ENCODE measurements around the gene GREB1L. TPM values are rescaled to one million over a fixed set of nuclear protein-coding genes. Genes with fewer than 3 reads are reported as not detected.
A peak's percentile ranks its signal among the peaks of the same experiment; 100 is the strongest.

The GREB1L gene
- total and polyA plus RNA-seq, 2 donors (not counting 3 experiments of a cell fraction or from before 2014, with no cell fraction given) = 0.22 to 0.41 TPM

DNA sequence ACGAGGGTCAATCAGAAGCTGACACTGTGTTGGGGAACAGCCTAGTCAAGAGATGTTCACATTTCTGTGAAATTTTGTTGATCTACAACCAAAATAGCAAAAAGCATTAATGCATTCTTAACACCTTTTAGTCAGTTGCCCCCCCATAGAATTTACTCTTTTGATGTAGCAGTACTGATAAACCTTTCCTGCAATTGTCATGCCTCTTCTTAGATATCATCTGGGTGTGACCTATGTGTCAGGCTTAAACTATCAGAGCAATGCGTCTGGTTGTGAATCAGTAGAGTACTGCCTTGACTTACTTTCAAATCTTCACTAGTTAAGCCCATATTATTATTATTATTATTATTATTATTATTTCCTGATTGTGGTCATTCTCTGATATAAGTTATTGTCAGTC, 61.9 kb downstream of the GREB1L start:
- TF ChIP-seq, protein P1, sequence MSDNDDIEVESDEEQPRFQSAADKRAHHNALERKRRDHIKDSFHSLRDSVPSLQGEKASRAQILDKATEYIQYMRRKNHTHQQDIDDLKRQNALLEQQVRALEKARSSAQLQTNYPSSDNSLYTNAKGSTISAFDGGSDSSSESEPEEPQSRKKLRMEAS (IDR thresholded peaks at IDR 0.05; ENCODE audit: insufficient read depth, insufficient read length) = no peak
- peak; percentile 15 for TF ChIP-seq GATA2 (IDR thresholded peaks at IDR 0.05; ENCODE audit: insufficient read depth, insufficient read length, low read depth, low read length)
- H3K27ac ChIP-seq (ENCODE audit: insufficient read depth, low read depth, low read length) = no peak overlapping the region
- no peak overlapping the region for H3K4me2 ChIP-seq (ENCODE audit: insufficient read depth, low read length)
- no TSS peak for BruUV-seq (replicated peaks)
- H3K79me2 ChIP-seq (ENCODE audit: control insufficient read depth, insufficient read depth, low read length) = no peaks in the 10 kb centered on the region
- intact Hi-C loops (cut with micrococcal nuclease) (no loop called here), dilution Hi-C loops (cut with MboI; ENCODE audit: extremely low pct_ligation_motif_present, low sequenced_read_pairs) (no loop called here)
- no peak overlapping the region for H2AFZ ChIP-seq (ENCODE audit: low read depth, low read length)
- no peak for DNase-seq (ENCODE audit: low read depth, low spot score)
- no peak overlapping the region for H3K9ac ChIP-seq (replicated peaks; ENCODE audit: extremely low read depth, insufficient read depth, low read length)
- no peak overlapping the region for H3K4me3 ChIP-seq (replicated peaks in 1 of 3; ENCODE audit: insufficient read depth in 1 of 3, low read depth in 1 of 3, low read length in 3 of 3)
- peaks cover 6% of the 10 kb centered on the region for H3K4me1 ChIP-seq (ENCODE audit: control insufficient read depth, extremely low read depth, insufficient read depth, low read length)
- no peaks in the 10 kb centered on the region for H3K9me1 ChIP-seq (replicated peaks; ENCODE audit: control insufficient read depth, extremely low read depth, insufficient read depth, low read length)
- CTCF ChIA-PET = no interaction called here
- H3K9me3 ChIP-seq (replicated peaks; ENCODE audit: control insufficient read depth, insufficient read depth, low read length) = no peaks in the 10 kb centered on the region
- no peaks in the 10 kb centered on the region for H4K20me1 ChIP-seq (replicated peaks; ENCODE audit: control insufficient read depth, extremely low read depth, insufficient read depth, low read length)
- POLR2A ChIA-PET = no interaction called here
- no peaks in the 10 kb centered on the region for H3K36me3 ChIP-seq (ENCODE audit: control insufficient read depth in 2 of 2, extremely low read depth in 1 of 2, insufficient read depth in 2 of 2, low read length in 2 of 2)
- no peaks in the 10 kb centered on the region for H3K27me3 ChIP-seq (ENCODE audit: control insufficient read depth in 2 of 2, insufficient read depth in 2 of 2, low read length in 2 of 2)
- FAIRE-seq = no peak

DNA sequence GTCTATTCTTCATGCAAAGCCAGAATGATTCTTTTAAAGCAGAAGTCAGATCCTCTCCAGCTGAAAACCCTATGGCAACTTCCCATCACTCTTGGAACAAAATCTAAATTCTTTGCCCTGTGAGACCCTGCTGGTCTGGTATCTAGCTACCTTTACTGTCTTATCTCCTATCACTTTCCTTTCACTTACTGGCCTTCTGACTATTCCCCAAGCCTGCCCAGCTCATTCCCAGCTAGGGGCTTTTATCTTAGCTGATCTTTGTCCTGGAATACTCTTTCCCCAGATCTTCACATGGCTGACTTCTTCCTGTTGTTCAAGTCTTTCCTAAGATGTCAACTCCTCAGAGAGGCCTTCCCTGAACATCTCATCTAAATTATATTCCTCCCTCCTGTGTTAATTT, 63.6 kb downstream of the GREB1L start:
- Histone ChIP-seq H3K4me3 (replicated peaks in 1 of 3; ENCODE audit: insufficient read depth in 1 of 3, low read depth in 1 of 3, low read length in 3 of 3) (no peak overlapping the region), H2AFZ (ENCODE audit: low read depth, low read length) (no peak overlapping the region), H3K4me2 (ENCODE audit: insufficient read depth, low read length) (no peak overlapping the region), H3K79me2 (ENCODE audit: control insufficient read depth, insufficient read depth, low read length) (no peaks in the 10 kb centered on the region), H3K9me3 (replicated peaks; ENCODE audit: control insufficient read depth, insufficient read depth, low read length) (no peaks in the 10 kb centered on the region), H3K27ac (ENCODE audit: insufficient read depth, low read depth, low read length) (no peak overlapping the region), H3K27me3 (ENCODE audit: control insufficient read depth in 2 of 2, insufficient read depth in 2 of 2, low read length in 2 of 2) (peaks cover 0 to 4% of the 10 kb centered on the region in 2 experiments), H3K9me1 (replicated peaks; ENCODE audit: control insufficient read depth, extremely low read depth, insufficient read depth, low read length) (no peaks in the 10 kb centered on the region), H3K4me1 (ENCODE audit: control insufficient read depth, extremely low read depth, insufficient read depth, low read length) (peaks cover 4% of the 10 kb centered on the region), H3K9ac (replicated peaks; ENCODE audit: extremely low read depth, insufficient read depth, low read length) (no peak overlapping the region), H4K20me1 (replicated peaks; ENCODE audit: control insufficient read depth, extremely low read depth, insufficient read depth, low read length) (no peaks in the 10 kb centered on the region), H3K36me3 (ENCODE audit: control insufficient read depth in 2 of 2, extremely low read depth in 1 of 2, insufficient read depth in 2 of 2, low read length in 2 of 2) (no peaks in the 10 kb centered on the region)
- ChIA-PET POLR2A (no interaction called here), CTCF (no interaction called here)
- FAIRE-seq (no peak), DNase-seq (ENCODE audit: low read depth, low spot score) (no peak)
- TF ChIP-seq POLR2A (IDR thresholded peaks at IDR 0.05; ENCODE audit: low read depth, low read length) = no peak
- TF ChIP-seq, protein P2, sequence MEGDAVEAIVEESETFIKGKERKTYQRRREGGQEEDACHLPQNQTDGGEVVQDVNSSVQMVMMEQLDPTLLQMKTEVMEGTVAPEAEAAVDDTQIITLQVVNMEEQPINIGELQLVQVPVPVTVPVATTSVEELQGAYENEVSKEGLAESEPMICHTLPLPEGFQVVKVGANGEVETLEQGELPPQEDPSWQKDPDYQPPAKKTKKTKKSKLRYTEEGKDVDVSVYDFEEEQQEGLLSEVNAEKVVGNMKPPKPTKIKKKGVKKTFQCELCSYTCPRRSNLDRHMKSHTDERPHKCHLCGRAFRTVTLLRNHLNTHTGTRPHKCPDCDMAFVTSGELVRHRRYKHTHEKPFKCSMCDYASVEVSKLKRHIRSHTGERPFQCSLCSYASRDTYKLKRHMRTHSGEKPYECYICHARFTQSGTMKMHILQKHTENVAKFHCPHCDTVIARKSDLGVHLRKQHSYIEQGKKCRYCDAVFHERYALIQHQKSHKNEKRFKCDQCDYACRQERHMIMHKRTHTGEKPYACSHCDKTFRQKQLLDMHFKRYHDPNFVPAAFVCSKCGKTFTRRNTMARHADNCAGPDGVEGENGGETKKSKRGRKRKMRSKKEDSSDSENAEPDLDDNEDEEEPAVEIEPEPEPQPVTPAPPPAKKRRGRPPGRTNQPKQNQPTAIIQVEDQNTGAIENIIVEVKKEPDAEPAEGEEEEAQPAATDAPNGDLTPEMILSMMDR (IDR thresholded peaks at IDR 0.05; ENCODE audit: extremely low read depth in 1 of 2, insufficient read depth in 1 of 2, low read depth in 1 of 2, low read length in 2 of 2) = no peak
- TF ChIP-seq MYC (IDR thresholded peaks at IDR 0.05; ENCODE audit: low read depth, low read length) = no peak
- TF ChIP-seq JUN (IDR thresholded peaks at IDR 0.05; ENCODE audit: borderline replicate concordance, insufficient read depth, insufficient read length, low read depth) = no peak
- TF ChIP-seq EZH2 (IDR thresholded peaks at IDR 0.05; ENCODE audit: borderline replicate concordance, low read depth, low read length, severe bottlenecking) = no peak
- TF ChIP-seq, protein P1 (IDR thresholded peaks at IDR 0.05; ENCODE audit: insufficient read depth, insufficient read length) = no peak
- TF ChIP-seq FOS (IDR thresholded peaks at IDR 0.05; ENCODE audit: borderline replicate concordance, insufficient read depth, low read length) = no peak
- no peak for TF ChIP-seq POLR2AphosphoS5 (IDR thresholded peaks at IDR 0.05; ENCODE audit: insufficient read depth, low read depth, low read length)
- TF ChIP-seq GATA2 (IDR thresholded peaks at IDR 0.05; ENCODE audit: insufficient read depth, insufficient read length, low read depth, low read length) = no peak
- intact Hi-C loops (cut with micrococcal nuclease) = no loop called here
- dilution Hi-C loops (cut with MboI; ENCODE audit: extremely low pct_ligation_motif_present, low sequenced_read_pairs) = no loop called here
- BruUV-seq (replicated peaks) = no TSS peak
